ENCODE measurements around the gene SAFB. TPM values are rescaled to one million over a fixed set of nuclear protein-coding genes. Genes with fewer than 3 reads are reported as not detected.
"Not testable (repeated sequence)": the region's sequence is repeated elsewhere in the genome, so short reads cannot be mapped to it uniquely, and the experiment has no call there.

Gene SAFB
- total and polyA plus RNA-seq, 2 donors, result 63.3 to 69.3 TPM

DNA sequence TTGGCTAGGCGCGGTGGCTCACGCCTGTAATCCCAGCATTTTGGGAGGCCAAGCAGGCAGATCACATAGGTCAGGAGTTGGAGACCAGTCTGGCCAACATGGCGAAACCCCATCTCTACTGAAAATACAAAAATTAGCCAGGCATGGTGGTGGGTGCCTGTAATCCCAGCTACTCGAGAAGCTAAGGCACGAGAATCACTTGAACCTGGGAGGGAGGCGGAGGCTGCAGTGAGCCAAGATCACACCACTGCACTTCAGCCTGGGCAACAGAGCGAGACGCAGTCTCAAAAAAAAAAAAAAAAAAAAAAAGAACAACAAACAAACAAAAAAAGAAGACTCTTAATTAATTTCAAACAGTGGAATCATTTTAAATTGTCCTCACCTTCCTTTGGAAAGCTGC is 14.1 kb upstream of the SAFB start:
- peaks cover 12% of the 10 kb centered on the region for H3K36me3 ChIP-seq (ENCODE audit: insufficient read depth)
- DNase-seq (ENCODE audit: extremely low spot score); H3K4me1 ChIP-seq (ENCODE audit: insufficient read depth); H3K4me3 ChIP-seq (ENCODE audit: low read depth, low read length); H3K27ac ChIP-seq (ENCODE audit: low read depth): not testable (repeated sequence)
- 94% methylated on average over 9 of the region's 9 CpGs for WGBS

DNA sequence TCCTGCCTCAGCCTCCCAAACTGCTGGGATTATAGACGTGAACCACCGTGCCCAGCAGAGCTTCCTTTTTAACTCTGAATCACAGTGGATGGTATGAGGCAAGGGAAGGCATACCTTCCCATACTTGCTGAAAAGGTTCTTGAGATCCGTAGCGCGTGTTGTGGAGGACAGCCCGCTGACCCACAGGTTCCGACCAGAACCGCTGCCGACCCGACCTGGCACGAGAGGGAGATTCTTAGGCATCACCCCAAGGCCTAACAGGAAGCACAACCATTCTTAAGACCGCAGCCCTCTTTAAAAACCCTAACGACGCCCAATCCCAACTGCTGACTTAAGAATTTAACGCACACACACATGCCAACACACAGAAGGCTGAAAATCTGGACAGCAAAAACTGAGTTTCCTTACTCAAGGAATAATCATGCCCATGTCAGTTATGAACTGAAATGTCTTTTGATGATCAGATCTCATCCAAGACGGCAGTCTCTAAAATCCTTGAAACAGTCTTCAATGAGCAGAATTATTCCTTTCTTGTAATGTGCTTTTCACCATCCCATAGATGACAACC is 12.9 kb upstream of the SAFB start:
- Histone ChIP-seq H3K27ac (ENCODE audit: low read depth) (no peak overlapping the region), H3K36me3 (ENCODE audit: insufficient read depth) (peaks cover 7% of the 10 kb centered on the region), H3K4me1 (ENCODE audit: insufficient read depth) (no peaks in the 10 kb centered on the region), H3K4me3 (ENCODE audit: low read depth, low read length) (no peak overlapping the region)
- no peak for DNase-seq (ENCODE audit: extremely low spot score)
- WGBS, result 95% methylated on average over 16 of the region's 16 CpGs

DNA sequence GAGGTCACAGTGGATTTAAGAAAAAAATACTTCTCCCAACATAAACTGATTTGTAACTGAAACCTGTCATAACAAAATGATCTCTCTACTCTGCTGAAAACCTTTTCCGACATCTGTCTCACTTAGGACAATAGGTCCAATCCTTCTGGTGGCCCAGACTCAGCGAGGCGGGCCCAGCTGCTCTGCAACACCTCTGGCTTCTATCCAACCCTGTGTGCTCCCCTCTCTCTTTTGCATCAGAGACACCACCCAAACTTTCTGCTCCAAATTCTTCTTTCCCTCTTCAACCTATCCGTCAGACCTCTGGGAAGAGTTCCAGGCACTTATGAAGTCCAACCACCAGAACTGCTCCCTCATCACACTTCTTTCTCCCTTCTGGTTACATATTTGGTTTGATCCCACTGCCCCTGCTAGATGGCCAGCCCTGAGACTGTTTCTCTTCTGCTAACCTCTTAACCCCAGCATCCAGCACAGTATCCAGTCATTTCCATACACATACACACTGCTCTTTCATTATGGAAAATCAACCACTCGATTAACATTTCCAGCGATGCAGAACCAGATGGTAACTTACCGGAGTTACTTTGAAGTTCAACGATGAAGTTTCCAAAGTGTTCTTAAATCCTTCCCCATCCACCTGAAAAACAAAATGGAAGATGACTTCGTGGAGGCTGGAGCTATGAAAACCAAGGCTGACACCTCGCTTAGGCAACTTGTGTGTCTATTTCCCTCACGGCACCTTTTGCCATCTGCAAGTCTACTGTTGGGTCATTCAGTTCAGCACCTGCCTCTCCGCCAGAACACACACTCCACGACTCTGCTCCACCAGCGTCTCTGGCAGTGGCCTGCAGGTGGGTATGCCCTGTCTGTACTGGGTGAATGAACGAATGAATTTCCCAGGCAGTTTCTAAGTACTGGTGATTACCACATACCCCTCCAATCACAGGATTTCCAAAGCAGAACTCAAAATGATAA is 9.7 kb upstream of the SAFB start:
- Histone ChIP-seq H3K4me3 (ENCODE audit: low read depth, low read length) (no peak overlapping the region), H3K36me3 (ENCODE audit: insufficient read depth) (peaks cover 14% of the 10 kb centered on the region), H3K27ac (ENCODE audit: low read depth) (no peak overlapping the region), H3K4me1 (ENCODE audit: insufficient read depth) (no peaks in the 10 kb centered on the region)
- no peak for DNase-seq (ENCODE audit: extremely low spot score)
- WGBS, result 94% methylated on average over 15 of the region's 15 CpGs

DNA sequence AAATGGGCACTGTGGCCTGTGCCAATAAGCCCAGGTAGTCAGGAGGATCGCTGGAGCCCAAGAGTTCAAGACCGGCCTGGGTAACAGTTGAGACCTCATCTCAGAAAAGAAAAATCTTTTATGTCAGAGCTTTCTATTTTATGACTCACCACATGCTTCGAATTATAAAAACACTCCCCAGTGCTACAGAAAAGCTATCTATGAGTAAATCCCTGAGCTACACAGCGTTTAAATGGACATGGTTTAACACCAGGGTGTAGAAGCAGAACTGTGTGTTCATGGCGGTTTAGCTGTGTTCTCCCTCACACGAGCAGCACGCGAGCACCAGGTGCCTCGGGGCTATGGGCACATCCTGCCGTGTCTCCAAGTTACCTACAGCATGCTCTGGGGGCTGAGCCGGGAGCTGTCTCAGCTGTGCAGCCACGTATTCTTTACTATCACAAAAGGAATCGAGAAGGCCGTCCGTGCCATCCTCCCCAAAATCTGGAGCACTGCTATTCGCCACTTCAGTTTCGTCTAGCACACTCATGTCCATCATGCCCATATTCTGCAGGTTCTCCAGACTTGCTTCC is 7.0 kb upstream of the SAFB start:
- Histone ChIP-seq H3K27ac (ENCODE audit: low read depth) (no peak overlapping the region), H3K4me1 (ENCODE audit: insufficient read depth) (no peaks in the 10 kb centered on the region), H3K36me3 (ENCODE audit: insufficient read depth) (peaks cover 14% of the 10 kb centered on the region), H3K4me3 (ENCODE audit: low read depth, low read length) (no peak overlapping the region)
- no peak for DNase-seq (ENCODE audit: extremely low spot score)
- WGBS, result 93% methylated on average over 17 of the region's 17 CpGs

DNA sequence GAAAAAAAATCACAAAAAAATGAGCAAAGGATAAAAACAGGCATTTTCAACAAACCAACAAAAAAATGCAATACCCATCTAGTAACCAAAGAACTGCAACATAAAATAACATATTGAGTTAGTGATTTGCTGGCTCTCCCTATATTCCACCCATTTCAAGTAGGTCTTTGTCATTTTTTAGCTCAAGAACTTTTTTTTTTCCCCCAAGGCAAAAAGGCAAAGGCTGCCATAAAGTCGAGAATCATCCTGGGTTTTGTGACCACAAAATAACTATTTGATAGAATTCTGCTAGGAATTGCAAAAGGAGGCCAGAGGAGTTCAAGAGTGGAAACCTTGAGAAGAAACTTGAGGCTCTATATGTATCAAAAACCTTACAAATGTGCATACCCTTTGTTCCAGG is 5.8 kb upstream of the SAFB start:
- H3K36me3 ChIP-seq (ENCODE audit: insufficient read depth), result peaks cover 13% of the 10 kb centered on the region

DNA sequence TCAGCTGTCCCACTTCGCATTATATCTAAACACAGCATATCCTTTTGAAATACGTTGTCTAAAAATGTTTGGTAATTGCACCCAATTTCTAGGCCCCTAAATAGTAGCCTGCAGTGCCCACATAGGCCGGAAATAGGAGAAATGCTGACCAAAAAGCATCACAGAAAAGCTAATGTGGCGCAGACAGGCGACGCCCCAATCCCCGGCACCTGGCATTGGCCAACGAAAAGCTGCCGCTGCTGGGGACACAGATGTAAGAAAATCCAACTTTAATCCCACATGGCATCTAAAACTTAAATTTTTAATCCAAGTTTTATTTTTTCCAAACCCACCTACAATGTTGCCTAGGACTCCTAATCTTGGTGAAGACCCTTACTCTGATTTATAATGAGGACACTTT is 4.3 kb upstream of the SAFB start:
- H3K4me3 ChIP-seq (ENCODE audit: low read depth, low read length), result no peak overlapping the region
- H3K36me3 ChIP-seq (ENCODE audit: insufficient read depth), result peaks cover 11% of the 10 kb centered on the region
- no peak for DNase-seq (ENCODE audit: extremely low spot score)
- H3K27ac ChIP-seq (ENCODE audit: low read depth), result no peak overlapping the region
- WGBS, result 89% methylated on average over 9 of the region's 9 CpGs
- H3K4me1 ChIP-seq (ENCODE audit: insufficient read depth), result no peaks in the 10 kb centered on the region

More for the DNA sequence above, 5.8 kb upstream of the SAFB start:
- DNase-seq (ENCODE audit: extremely low spot score), result no peak
- H3K27ac ChIP-seq (ENCODE audit: low read depth), result no peak overlapping the region
- 83% methylated on average over 1 of the region's 1 CpG for WGBS
- no peak overlapping the region for H3K4me3 ChIP-seq (ENCODE audit: low read depth, low read length)
- no peaks in the 10 kb centered on the region for H3K4me1 ChIP-seq (ENCODE audit: insufficient read depth)

DNA sequence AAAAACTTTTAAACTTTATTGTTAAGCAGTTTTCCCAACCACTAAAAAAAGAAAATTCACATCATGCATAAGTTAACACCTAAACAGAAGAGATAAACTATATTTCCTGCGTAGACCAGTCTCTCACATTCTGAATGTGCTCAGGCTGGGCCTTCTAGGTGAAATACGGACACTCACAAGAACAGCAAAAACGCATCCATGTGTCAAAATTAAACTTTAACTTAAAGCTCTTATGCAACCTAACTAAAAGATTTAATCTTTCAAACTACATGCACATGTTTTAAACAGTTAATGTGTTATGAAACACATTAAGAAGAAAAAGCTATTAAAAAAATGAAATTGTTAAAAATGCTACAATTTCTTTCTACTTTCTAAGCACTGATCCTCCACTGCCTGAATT is 2.9 kb upstream of the SAFB start:
- H3K4me3 ChIP-seq (ENCODE audit: low read depth, low read length), result no peak overlapping the region
- 81% methylated on average over 3 of the region's 3 CpGs for whole genome bisulfite sequencing
- H3K4me1 ChIP-seq (ENCODE audit: insufficient read depth), result no peaks in the 10 kb centered on the region
- no peak overlapping the region for H3K27ac ChIP-seq (ENCODE audit: low read depth)
- H3K36me3 ChIP-seq (ENCODE audit: insufficient read depth), result peaks cover 9% of the 10 kb centered on the region
- DNase-seq (ENCODE audit: extremely low spot score), result no peak

DNA sequence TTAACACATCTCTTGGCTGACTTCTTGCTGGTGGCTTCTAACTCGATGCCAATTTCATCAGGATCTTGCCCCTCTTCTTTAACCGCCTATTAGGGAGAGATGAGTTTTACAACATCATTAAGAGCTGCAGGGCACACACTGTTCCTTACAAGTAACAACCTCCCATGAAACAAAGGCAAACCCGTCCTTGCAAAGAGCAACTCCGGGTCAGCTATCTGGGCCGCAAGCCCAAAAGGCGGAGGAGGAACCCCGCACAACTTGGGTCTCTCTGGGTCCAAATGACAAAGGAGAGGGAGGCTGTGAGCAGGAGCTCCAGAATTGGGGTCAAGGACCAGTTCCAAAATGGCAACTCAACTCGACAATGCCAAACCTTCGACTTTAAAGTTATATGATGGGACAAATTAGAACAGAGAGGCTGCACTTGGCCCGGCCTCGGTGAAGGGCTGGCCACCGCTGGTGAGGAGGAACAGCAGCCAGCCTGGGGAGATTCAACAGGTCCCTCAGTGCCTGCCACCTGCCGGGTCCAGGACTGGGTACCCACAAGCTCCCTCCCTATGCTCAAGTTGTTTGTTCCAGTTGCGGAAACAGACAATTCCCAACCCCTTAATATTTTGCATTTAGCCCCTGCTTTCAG is 1.5 kb upstream of the SAFB start:
- 24% methylated on average over 14 of the region's 14 CpGs for WGBS

DNA sequence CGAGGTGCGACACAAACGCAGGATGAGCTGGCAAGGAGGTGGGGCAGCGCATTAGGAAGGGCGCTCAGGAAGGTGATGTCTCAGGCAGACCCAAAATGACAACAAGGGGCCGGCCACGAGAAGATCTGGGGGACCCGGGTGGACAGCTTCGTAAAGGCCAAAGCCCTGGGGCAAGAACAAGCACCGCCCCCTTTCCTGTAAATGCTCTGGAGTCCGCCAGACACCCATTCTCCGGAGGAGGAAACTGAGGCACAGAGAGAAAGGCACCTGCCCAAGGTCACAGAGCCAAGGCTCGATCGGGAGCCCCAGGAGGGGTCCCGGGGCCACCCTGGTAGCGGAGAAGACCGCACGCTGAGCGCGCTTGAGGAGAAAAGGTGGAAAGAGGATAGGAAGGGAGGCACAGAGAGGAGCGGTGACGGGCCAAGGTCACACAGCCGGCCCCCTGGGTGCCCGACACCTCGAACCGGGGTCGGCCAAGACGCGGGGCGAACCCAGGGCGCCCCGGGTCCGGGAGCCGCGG is 878 bp upstream of the SAFB start:
- Histone ChIP-seq H3K4me1 (ENCODE audit: insufficient read depth) (no peaks in the 10 kb centered on the region), H3K4me3 (ENCODE audit: low read depth, low read length) (peak overlapping the region; percentile 98), H3K36me3 (ENCODE audit: insufficient read depth) (no peaks in the 10 kb centered on the region), H3K27ac (ENCODE audit: low read depth) (peak overlapping the region; percentile 86)
- DNase-seq (ENCODE audit: extremely low spot score), result no peak
- under 1% methylated on average over 35 of the region's 35 CpGs for WGBS

More for the DNA sequence above, 1.5 kb upstream of the SAFB start:
- DNase-seq (ENCODE audit: extremely low spot score), result no peak
- Histone ChIP-seq H3K36me3 (ENCODE audit: insufficient read depth) (no peaks in the 10 kb centered on the region), H3K4me1 (ENCODE audit: insufficient read depth) (no peaks in the 10 kb centered on the region), H3K27ac (ENCODE audit: low read depth) (no peak overlapping the region), H3K4me3 (ENCODE audit: low read depth, low read length) (peak overlapping the region; percentile 98)

DNA sequence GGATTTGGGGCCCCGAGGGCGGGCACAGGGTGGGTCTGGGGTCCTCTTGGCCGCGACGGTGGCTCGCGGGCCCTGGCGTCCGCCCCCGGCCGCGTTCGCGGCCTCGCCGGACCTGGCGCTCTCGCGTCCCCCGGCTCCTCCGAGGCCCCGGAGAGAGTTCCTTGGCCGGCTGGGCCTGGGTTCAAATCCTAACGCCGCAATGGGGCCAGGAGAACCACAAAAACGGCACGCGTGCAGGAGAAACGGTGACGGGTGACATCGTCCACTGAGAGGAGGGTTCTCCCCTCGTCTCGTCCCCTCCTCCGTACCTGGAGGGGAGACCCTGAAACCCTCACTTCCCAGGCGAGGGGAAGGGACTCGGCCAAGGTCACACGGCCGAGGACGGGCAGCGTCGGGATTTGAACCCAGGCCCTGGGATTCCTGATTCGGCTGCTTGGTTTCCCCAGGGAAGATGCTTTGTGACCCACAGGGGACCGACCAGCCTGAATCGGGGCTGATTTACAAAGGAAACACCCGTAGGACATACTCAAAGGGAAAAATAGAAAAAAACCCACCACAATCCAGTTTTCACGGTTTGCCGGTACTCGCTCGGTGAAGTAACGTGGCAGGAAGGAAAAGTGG is 624 bp downstream of the SAFB start:
- Histone ChIP-seq H3K36me3 (ENCODE audit: insufficient read depth) (no peaks in the 10 kb centered on the region), H3K27ac (ENCODE audit: low read depth) (peak overlapping the region; percentile 94), H3K4me1 (ENCODE audit: insufficient read depth) (no peaks in the 10 kb centered on the region), H3K4me3 (ENCODE audit: low read depth, low read length) (peak overlapping the region; percentile 90)
- WGBS, result under 1% methylated on average over 50 of the region's 50 CpGs
- no peak for DNase-seq (ENCODE audit: extremely low spot score)

DNA sequence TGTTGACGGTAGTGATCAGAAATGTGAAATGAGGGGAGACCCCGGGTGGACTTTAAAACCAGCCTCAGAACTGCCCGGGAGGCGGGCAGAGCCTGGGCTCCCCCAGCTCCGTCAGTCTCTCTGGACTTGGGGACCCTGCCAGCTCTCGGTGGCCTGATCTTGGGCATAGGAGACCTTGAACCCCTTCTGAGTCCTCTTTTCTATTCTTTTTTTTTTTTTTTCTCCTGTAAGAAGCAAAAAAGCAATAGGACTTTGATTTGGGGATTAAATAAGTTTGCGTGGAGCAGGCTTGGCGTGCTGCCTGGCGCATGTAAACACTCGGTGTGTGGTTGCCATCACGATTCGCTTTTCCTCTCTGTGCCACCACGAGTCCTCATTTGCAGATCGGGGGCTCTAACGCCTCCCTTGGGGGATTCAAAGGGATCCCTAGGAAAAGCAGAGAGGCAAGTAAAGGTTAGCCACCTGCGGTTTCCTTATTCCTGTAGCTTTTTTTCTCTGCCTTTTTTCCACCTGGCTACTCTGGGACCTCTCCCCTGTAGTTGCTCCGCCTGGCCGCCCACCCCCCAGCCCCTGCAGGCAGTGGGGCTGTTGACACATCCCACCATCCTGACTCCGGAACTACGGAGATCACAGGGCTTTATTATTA is 1.3 kb downstream of the SAFB start:
- H3K27ac ChIP-seq (ENCODE audit: low read depth), result no peak overlapping the region
- 1% methylated on average over 20 of the region's 20 CpGs for WGBS
- no peaks in the 10 kb centered on the region for H3K36me3 ChIP-seq (ENCODE audit: insufficient read depth)
- no peak for DNase-seq (ENCODE audit: extremely low spot score)
- no peaks in the 10 kb centered on the region for H3K4me1 ChIP-seq (ENCODE audit: insufficient read depth)
- peak overlapping the region; percentile 90 for H3K4me3 ChIP-seq (ENCODE audit: low read depth, low read length)

DNA sequence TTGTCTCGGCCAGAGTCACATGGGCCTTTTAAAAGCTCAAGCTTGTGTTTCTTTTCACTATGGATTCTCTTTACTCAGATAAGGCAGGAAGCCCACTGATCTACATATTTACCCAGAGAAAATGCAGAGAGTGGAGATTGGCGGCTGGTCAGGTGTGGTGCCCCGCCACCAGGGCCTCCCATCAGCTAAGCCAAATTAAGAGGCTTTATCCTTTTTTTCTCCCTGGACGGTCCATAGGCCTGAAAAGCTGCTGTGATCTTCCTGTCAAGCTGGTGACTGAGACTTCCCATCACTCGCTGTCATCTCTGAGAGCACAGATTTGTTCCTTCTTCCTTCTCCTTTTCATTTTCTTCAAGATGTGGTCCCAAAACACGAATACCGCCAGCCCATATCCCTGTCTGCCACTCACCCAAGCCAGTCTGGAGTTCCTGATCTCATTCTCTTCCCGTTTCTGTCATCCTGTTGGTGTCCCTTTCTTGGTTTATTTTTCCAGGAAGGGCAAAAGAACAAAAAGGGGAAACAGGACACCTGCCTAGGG is 1.9 kb downstream of the SAFB start:
- no peaks in the 10 kb centered on the region for H3K4me1 ChIP-seq (ENCODE audit: insufficient read depth)
- no peak for DNase-seq (ENCODE audit: extremely low spot score)
- H3K27ac ChIP-seq (ENCODE audit: low read depth), result no peak overlapping the region
- H3K4me3 ChIP-seq (ENCODE audit: low read depth, low read length), result peak overlapping the region; percentile 90
- 30% methylated on average over 8 of the region's 8 CpGs for WGBS
- H3K36me3 ChIP-seq (ENCODE audit: insufficient read depth), result no peaks in the 10 kb centered on the region
